A549 (cell line): ENCODE measurements around the gene GALNT18. TPM values are rescaled to one million over a fixed set of nuclear protein-coding genes. Genes with fewer than 3 reads are reported as not detected.

Source experiments
- ATAC-seq, 2 experiments: fragments of 200-7000 bp in 1 of 2; fragments of >200 bp in 1 of 2; cut with Nextera tagmentation in 1 of 2; cut with Tn5 transposase in 1 of 2; 3 replicates each; pipeline versions ENCODE4 v1.8.0 to v1.9.1; 2018 to 2020; ENCODE audit warnings: mild to moderate bottlenecking in 1 of 2, moderate library complexity in 1 of 2
- CTCF ChIA-PET: fragments of 300-600 bp; sonication (Branson Sonifier 250); formaldehyde crosslinking; extraction: SDS; loops from one replicate; lab custom pipeline; 2021; ENCODE audit warnings: antibody characterized with exemption, inconsistent platforms; lab: Yijun Ruan, JAX
- POLR2A ChIA-PET: fragments of 350-600 bp; formaldehyde crosslinking; extraction: SDS; loops from one replicate; lab custom pipeline; 2021; ENCODE audit warnings: antibody characterized with exemption, inconsistent platforms; lab: Yijun Ruan, JAX
- DNase-seq, 2 experiments: peaks; one replicate each; pipeline versions ENCODE4 v3.0.0 to v3.0.0-alpha.2; 2011 to 2016; ENCODE audit warnings: low read depth in 1 of 2, low spot score in 1 of 2
- FAIRE-seq: peaks from 2 replicates; lab custom pipeline; 2011; peaks lifted over from hg19 to GRCh38; lab: Jason Lieb, UNC
- H3K27ac ChIP-seq, 2 experiments: fragments of >200 bp; sonication (Bioruptor Twin); formaldehyde crosslinking; 3 replicates each; pipeline ENCODE4 v1.5.1; 2016 to 2017
- H3K4me1 ChIP-seq: fragments of >200 bp; sonication (Bioruptor Twin); formaldehyde crosslinking; 3 replicates; pipeline ENCODE4 v1.6.1; 2016
- H3K4me2 ChIP-seq: fragments of >200 bp; sonication (Bioruptor Twin); formaldehyde crosslinking; 3 replicates; pipeline ENCODE4 v1.6.1; 2016
- H3K4me3 ChIP-seq: fragments of >200 bp; sonication (Bioruptor Twin); formaldehyde crosslinking; 3 replicates; pipeline ENCODE4 v1.5.1; 2016
- H3K9me3 ChIP-seq: fragments of >200 bp; sonication (Bioruptor Twin); formaldehyde crosslinking; 3 replicates; pipeline ENCODE4 v1.6.1; 2016
- CHD4 ChIP-seq: fragments of 200-600 bp; sonication (generic); IDR thresholded peaks from 2 replicates; pipeline ENCODE4 v1.6.1; 2016; ENCODE audit warnings: antibody characterized with exemption, mild to moderate bottlenecking, borderline replicate concordance
- EHMT2 ChIP-seq: fragments of 200-600 bp; sonication (generic); IDR thresholded peaks from 2 replicates; pipeline ENCODE4 v1.6.1; 2016; ENCODE audit warnings: antibody characterized with exemption, low read depth, mild to moderate bottlenecking, moderate library complexity
- EP300 ChIP-seq, 2 experiments: fragments of >200 bp; sonication (Bioruptor Twin); formaldehyde crosslinking; IDR thresholded peaks; 2 replicates in 1 of 2; 3 replicates in 1 of 2; pipeline ENCODE4 v1.6.1; 2016 to 2017
- ESRRA ChIP-seq: fragments of 150-350 bp; IDR thresholded peaks from 2 replicates; pipeline ENCODE4 v1.6.1; 2014; ENCODE audit warnings: mild to moderate bottlenecking, low read length, borderline replicate concordance
- FOSB ChIP-seq: fragments of 250-450 bp; sonication (Bioruptor Pico); IDR thresholded peaks from 2 replicates; pipeline ENCODE4 v1.5.0; 2020; ENCODE audit warnings: mild to moderate bottlenecking, moderate library complexity
- FOXS1 ChIP-seq: fragments of 250-450 bp; sonication (Bioruptor Pico); IDR thresholded peaks from 2 replicates; pipeline ENCODE4 v1.5.0; 2020; ENCODE audit warnings: mild to moderate bottlenecking, moderate library complexity
- MAFK ChIP-seq: fragments of 450-650 bp; IDR thresholded peaks from 2 replicates; pipeline ENCODE4 v1.6.1; 2014; ENCODE audit not compliant: partially characterized antibody
- NFE2L2 ChIP-seq: fragments of 150-350 bp; conservative IDR thresholded peaks from 2 replicates; pipeline ENCODE4 v1.6.1; 2014; ENCODE audit warnings: low read length
- NPAS2 ChIP-seq: fragments of 250-450 bp; sonication (Bioruptor Pico); IDR thresholded peaks from 2 replicates; pipeline ENCODE4 v1.8.0; 2022; ENCODE audit warnings: mild to moderate bottlenecking, moderate library complexity, borderline replicate concordance
- POLR2AphosphoS2 ChIP-seq: conservative IDR thresholded peaks from 2 replicates; pipeline ENCODE4 v1.6.1; 2012; ENCODE audit warnings: low read length, improper control_type of control experiment, inconsistent platforms
- RARB ChIP-seq: fragments of 250-450 bp; sonication (Bioruptor Pico); IDR thresholded peaks from 2 replicates; pipeline ENCODE4 v1.8.0; 2021; ENCODE audit warnings: mild to moderate bottlenecking, moderate library complexity
- RNF2 ChIP-seq: fragments of 200-600 bp; sonication (generic); IDR thresholded peaks from 2 replicates; pipeline ENCODE4 v1.6.1; 2016; ENCODE audit warnings: low read depth, mild to moderate bottlenecking, antibody characterized with exemption, moderate library complexity, borderline replicate concordance
- SMC3 ChIP-seq: fragments of >200 bp; sonication (Bioruptor Twin); formaldehyde crosslinking; IDR thresholded peaks from 3 replicates; pipeline ENCODE4 v1.6.1; 2018; ENCODE audit warnings: inconsistent platforms
- TFCP2L1 ChIP-seq: fragments of 250-450 bp; sonication (Bioruptor Pico); IDR thresholded peaks from 2 replicates; pipeline ENCODE4 v1.5.0; 2021; ENCODE audit warnings: mild to moderate bottlenecking
- ZC3H11A ChIP-seq: fragments of 450-650 bp; IDR thresholded peaks from 2 replicates; pipeline ENCODE4 v1.6.1; 2014; ENCODE audit warnings: antibody characterized with exemption, mild to moderate bottlenecking
- WGBS: methylation state at CpG from one replicate; pipeline ENCODE4 v1.1.6; 2017; ENCODE audit errors: missing lambda C conversion rate; 5-methylcytosine and 5-hydroxymethylcytosine counted together
- polyA plus RNA-seq, 4 experiments: library from polyadenylated mRNA; depleted of rRNA in 3 of 4; stranded (reverse); fragments of >200 nt; fragmentation: RNase III in 1 of 4; extraction: RNeasy Plus Mini Kit Qiagen cat#74134 plus additional on column Dnase treatment in 1 of 4; gene quantifications; 2 replicates in 3 of 4; 3 replicates in 1 of 4; pipeline ENCODE4 v1.2.3, GENCODE V29; 2011 to 2017
- TF ChIP-seq, protein P1 (sequence below): fragments of >200 bp; sonication (Bioruptor Twin); formaldehyde crosslinking; IDR thresholded peaks from 3 replicates; pipeline ENCODE4 v1.5.1; 2016
- TF ChIP-seq, protein P2 (sequence below): IDR thresholded peaks from 2 replicates; pipeline ENCODE4 v1.6.1; 2012; ENCODE audit warnings: low read depth, borderline replicate concordance
- TF ChIP-seq, protein P3 (sequence below): fragments of 250-450 bp; sonication (Bioruptor Pico); IDR thresholded peaks from 2 replicates; pipeline ENCODE4 v1.5.0; 2021; ENCODE audit warnings: mild to moderate bottlenecking, moderate library complexity, borderline replicate concordance
- TF ChIP-seq, protein P4 (sequence below): IDR thresholded peaks from 2 replicates; pipeline ENCODE4 v1.6.1; 2012
- TF ChIP-seq, protein P5 (sequence below): fragments of 250-450 bp; sonication (Bioruptor Pico); IDR thresholded peaks from 2 replicates; pipeline ENCODE4 v1.5.0; 2020; ENCODE audit warnings: low read depth, mild to moderate bottlenecking, moderate library complexity

The GALNT18 gene
- polyA plus RNA-seq, 2 of the 4 experiments (the other 2 are of a cell fraction) = 6.7 to 16.1 TPM

DNA sequence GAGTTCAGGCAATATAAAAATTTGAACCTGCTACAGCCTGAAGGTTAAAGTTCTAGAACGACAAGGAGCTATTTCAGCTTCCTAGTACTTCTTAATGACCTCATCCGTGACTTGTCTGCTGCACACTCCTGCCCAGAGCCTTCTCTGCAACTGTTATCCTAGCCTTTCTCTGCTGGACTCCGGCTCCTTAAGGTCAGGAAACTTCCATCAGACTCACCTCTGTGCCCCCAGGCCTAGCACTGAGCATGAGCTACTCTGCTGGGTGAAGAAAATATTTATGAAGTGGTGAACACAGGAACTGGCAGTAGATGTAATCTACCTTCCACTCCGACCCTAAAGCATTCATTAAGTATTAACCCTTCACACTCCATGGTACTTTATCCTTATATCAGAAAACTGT is 287.2 kb downstream of the GALNT18 start:
- Histone ChIP-seq H3K4me3 (no peak overlapping the region), H3K4me1 (no peaks in the 10 kb centered on the region), H3K4me2 (no peak overlapping the region), H3K9me3 (no peaks in the 10 kb centered on the region), H3K27ac (no peak overlapping the region)
- no peak for DNase-seq
- ChIA-PET CTCF (no interaction called here), POLR2A (no interaction called here)
- WGBS = 63% methylated on average over 4 of the region's 4 CpGs
- ATAC-seq = no peak
- TF ChIP-seq EP300 (IDR thresholded peaks at IDR 0.05) (no peak), NFE2L2 (no peak), TFCP2L1 (CRISPR knock-in tag) (no peak)
- TF ChIP-seq, protein P1, sequence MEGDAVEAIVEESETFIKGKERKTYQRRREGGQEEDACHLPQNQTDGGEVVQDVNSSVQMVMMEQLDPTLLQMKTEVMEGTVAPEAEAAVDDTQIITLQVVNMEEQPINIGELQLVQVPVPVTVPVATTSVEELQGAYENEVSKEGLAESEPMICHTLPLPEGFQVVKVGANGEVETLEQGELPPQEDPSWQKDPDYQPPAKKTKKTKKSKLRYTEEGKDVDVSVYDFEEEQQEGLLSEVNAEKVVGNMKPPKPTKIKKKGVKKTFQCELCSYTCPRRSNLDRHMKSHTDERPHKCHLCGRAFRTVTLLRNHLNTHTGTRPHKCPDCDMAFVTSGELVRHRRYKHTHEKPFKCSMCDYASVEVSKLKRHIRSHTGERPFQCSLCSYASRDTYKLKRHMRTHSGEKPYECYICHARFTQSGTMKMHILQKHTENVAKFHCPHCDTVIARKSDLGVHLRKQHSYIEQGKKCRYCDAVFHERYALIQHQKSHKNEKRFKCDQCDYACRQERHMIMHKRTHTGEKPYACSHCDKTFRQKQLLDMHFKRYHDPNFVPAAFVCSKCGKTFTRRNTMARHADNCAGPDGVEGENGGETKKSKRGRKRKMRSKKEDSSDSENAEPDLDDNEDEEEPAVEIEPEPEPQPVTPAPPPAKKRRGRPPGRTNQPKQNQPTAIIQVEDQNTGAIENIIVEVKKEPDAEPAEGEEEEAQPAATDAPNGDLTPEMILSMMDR = no peak
- TF ChIP-seq, protein P2, sequence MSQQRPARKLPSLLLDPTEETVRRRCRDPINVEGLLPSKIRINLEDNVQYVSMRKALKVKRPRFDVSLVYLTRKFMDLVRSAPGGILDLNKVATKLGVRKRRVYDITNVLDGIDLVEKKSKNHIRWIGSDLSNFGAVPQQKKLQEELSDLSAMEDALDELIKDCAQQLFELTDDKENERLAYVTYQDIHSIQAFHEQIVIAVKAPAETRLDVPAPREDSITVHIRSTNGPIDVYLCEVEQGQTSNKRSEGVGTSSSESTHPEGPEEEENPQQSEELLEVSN = no peak
- no peak for FAIRE-seq

DNA sequence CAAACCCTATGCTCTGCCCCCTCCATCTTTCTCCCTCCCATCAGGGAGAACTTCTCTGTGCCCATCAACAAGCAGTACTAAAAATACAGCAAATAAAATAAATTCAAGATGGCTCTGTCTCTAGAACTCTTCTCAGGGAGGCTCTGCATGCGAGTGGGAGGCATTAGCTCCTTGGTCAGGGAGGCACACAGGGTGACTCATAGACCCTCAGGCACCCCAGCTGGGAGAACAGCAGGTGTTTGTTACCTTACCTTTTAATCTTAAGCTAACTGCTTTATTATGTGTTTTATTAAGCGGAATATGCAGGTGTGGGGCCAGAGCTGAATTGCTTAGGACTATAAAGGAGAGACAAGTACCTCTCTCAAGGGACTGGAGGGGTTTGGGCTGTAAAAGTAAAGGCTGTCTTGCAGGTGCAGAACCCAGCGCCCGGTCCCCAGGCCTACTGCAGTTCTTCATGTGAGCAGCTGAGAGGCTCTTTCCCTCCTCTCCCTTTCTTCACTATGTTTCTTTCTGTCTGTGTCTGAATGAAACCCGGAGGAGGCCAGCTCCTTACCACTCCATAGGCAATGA is 289.6 kb downstream of the GALNT18 start:
- CTCF ChIA-PET = interaction anchor here (1.7 to 2.9 kb wide), 2 partner anchors 304 to 456 kb away, joined by 5 to 9 read pairs; no protein-coding TSS in a partner anchor
- H3K4me1 ChIP-seq = no peaks in the 10 kb centered on the region
- no peak overlapping the region for H3K4me2 ChIP-seq
- TF ChIP-seq MAFK (no peak), NPAS2 (CRISPR knock-in tag) (no peak), POLR2AphosphoS2 (no peak), FOSB (CRISPR knock-in tag) (no peak), TFCP2L1 (CRISPR knock-in tag) (no peak), ESRRA (no peak), RNF2 (no peak), RARB (CRISPR knock-in tag) (no peak), ZC3H11A (no peak), EHMT2 (no peak), FOXS1 (no peak), CHD4 (no peak), SMC3 (no peak)
- TF ChIP-seq, protein P3, sequence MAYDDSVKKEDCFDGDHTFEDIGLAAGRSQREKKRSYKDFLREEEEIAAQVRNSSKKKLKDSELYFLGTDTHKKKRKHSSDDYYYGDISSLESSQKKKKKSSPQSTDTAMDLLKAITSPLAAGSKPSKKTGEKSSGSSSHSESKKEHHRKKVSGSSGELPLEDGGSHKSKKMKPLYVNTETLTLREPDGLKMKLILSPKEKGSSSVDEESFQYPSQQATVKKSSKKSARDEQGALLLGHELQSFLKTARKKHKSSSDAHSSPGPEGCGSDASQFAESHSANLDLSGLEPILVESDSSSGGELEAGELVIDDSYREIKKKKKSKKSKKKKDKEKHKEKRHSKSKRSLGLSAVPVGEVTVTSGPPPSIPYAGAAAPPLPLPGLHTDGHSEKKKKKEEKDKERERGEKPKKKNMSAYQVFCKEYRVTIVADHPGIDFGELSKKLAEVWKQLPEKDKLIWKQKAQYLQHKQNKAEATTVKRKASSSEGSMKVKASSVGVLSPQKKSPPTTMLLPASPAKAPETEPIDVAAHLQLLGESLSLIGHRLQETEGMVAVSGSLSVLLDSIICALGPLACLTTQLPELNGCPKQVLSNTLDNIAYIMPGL = no peak
- TF ChIP-seq, protein P4, sequence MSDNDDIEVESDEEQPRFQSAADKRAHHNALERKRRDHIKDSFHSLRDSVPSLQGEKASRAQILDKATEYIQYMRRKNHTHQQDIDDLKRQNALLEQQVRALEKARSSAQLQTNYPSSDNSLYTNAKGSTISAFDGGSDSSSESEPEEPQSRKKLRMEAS = no peak
- TF ChIP-seq, protein P5, sequence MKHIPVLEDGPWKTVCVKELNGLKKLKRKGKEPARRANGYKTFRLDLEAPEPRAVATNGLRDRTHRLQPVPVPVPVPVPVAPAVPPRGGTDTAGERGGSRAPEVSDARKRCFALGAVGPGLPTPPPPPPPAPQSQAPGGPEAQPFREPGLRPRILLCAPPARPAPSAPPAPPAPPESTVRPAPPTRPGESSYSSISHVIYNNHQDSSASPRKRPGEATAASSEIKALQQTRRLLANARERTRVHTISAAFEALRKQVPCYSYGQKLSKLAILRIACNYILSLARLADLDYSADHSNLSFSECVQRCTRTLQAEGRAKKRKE (CRISPR knock-in tag) = no peak
- no peak for FAIRE-seq
- no peak for DNase-seq
- WGBS = 81% methylated on average over 5 of the region's 5 CpGs
- H3K9me3 ChIP-seq = no peaks in the 10 kb centered on the region
- POLR2A ChIA-PET = no interaction called here
- no peak for ATAC-seq
- H3K27ac ChIP-seq = no peak overlapping the region
- H3K4me3 ChIP-seq = no peak overlapping the region
